Erythroblast (primary cell): ENCODE measurements around the gene RALGPS2.

Source experiments
- GATA1 ChIP-seq: IDR thresholded peaks from 2 replicates; pipeline ENCODE4 v1.6.1; 2011; ENCODE audit warnings: low read depth, mild to moderate bottlenecking, control low read depth, low read length, moderate library complexity
- POLR2A ChIP-seq: IDR thresholded peaks from 2 replicates; pipeline ENCODE4 v1.6.1; 2011; ENCODE audit warnings: mild to moderate bottlenecking, low read length

DNA sequence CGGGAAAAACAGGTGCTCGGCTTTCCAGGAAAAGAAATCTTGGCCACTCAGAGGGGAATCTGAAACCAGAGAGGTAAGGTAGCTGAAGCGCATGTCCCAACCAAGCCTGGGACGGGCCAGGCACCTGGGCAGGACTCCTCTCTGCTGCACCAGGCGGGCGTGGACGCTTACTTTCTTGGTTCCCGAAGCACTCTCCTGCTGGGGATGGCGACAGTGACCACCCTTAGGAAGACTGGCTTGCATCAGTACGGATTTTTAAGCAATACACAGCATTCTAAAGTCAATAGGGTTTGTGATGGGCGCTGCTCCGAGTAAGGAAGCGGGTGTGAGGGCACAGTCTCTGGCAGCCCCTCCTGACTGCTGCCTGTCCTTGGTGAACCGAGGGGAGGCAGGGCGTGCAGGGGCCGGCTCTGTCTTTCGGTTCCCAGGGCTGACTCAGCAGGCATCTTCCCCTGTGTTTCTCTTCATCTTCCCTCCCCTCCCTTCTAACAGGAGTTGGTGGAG is 220.8 kb downstream of the RALGPS2 start:
- TF ChIP-seq POLR2A (no peak), GATA1 (no peak)
